Measurements from ENCODE around the gene PCYT1B. TPM values are rescaled to one million over a fixed set of nuclear protein-coding genes. Genes with fewer than 3 reads are reported as not detected.

Gene PCYT1B
- total RNA-seq, 2 experiments from 2014 or later, result not detected

GRCh38 chrX:24693453-24694202 lies 46.5 kb upstream of the PCYT1B start, which contains the start of gene POLA1:
TSS of gene POLA1 (plus strand) at chrX:24693918. CDS start at chrX:24693962, 44 bp downstream.
- intact Hi-C loops (cut with DNase I, micrococcal nuclease), result no loop called here
- Mint-ChIP-seq H3K36me3 (ENCODE audit: low read depth) (no peaks in the 10 kb centered on the region), H3K27ac (peak within 1 kb of the TSS; percentile 51), H3K4me1 (ENCODE audit: low read depth) (peaks cover 19% of the 10 kb centered on the region), H3K27me3 (no peaks in the 10 kb centered on the region), H3K9me3 (no peaks in the 10 kb centered on the region), H3K4me3 (peak within 1 kb of the TSS; percentile 92)
- peak; percentile 18 to 82 (median 40) for DNase-seq
- peak within 1 kb of the TSS; percentile 81 for H3K4me3 ChIP-seq (ENCODE audit: low read length)
- peak; percentile 85 for ATAC-seq (ENCODE audit: poor library complexity)
- no peaks in the 10 kb centered on the region for H3K27me3 ChIP-seq (ENCODE audit: control insufficient read depth in 1 of 2, insufficient read depth in 2 of 2, low read length in 2 of 2)
- H3K36me3 ChIP-seq (ENCODE audit: insufficient read depth, low read length), result no peaks in the 10 kb centered on the region
- POLR2A ChIA-PET, result no interaction called here
- peak within 1 kb of the TSS in 1 of 2 donors; percentile 48 for H3K27ac ChIP-seq (ENCODE audit: low read depth in 1 of 2, low read length in 2 of 2)
- H3K9me3 ChIP-seq (ENCODE audit: control insufficient read depth in 1 of 2, insufficient read depth in 1 of 2, low read length in 2 of 2), result no peaks in the 10 kb centered on the region
- peaks cover 5% of the 10 kb centered on the region for H3K4me1 ChIP-seq (ENCODE audit: insufficient read depth, low read length)
- TF ChIP-seq CTCF (IDR thresholded peaks at IDR 0.05), result no peak
- CTCF ChIA-PET, result no interaction called here

GRCh38 chrX:24692305-24692704 lies 45.2 kb upstream of the PCYT1B start:
- Histone ChIP-seq H3K4me3 (ENCODE audit: low read length) (no peak overlapping the region), H3K27ac (ENCODE audit: low read depth in 1 of 2, low read length in 2 of 2) (no peak overlapping the region), H3K36me3 (ENCODE audit: insufficient read depth, low read length) (no peaks in the 10 kb centered on the region), H3K27me3 (ENCODE audit: control insufficient read depth in 1 of 2, insufficient read depth in 2 of 2, low read length in 2 of 2) (no peaks in the 10 kb centered on the region), H3K4me1 (ENCODE audit: insufficient read depth, low read length) (peaks cover 5% of the 10 kb centered on the region), H3K9me3 (ENCODE audit: control insufficient read depth in 1 of 2, insufficient read depth in 1 of 2, low read length in 2 of 2) (no peaks in the 10 kb centered on the region)
- TF ChIP-seq CTCF (IDR thresholded peaks at IDR 0.05), result no peak
- ChIA-PET POLR2A (no interaction called here), CTCF (no interaction called here)
- intact Hi-C loops (cut with DNase I, micrococcal nuclease), result no loop called here
- peak overlapping the region; percentile 92 for H3K4me3 Mint-ChIP-seq
- DNase-seq (no peak), ATAC-seq (ENCODE audit: poor library complexity) (no peak)
- H3K27me3 Mint-ChIP-seq, result no peaks in the 10 kb centered on the region
- H3K4me1 Mint-ChIP-seq (ENCODE audit: low read depth), result peaks cover 19% of the 10 kb centered on the region
- H3K9me3 Mint-ChIP-seq, result no peaks in the 10 kb centered on the region
- no peaks in the 10 kb centered on the region for H3K36me3 Mint-ChIP-seq (ENCODE audit: low read depth)
- no peak overlapping the region for H3K27ac Mint-ChIP-seq

GRCh38 chrX:24684048-24684447 lies 36.9 kb upstream of the PCYT1B start:
- Mint-ChIP-seq H3K27me3 (peaks cover 5% of the 10 kb centered on the region), H3K36me3 (ENCODE audit: low read depth) (no peaks in the 10 kb centered on the region), H3K4me3 (no peak overlapping the region), H3K4me1 (ENCODE audit: low read depth) (no peaks in the 10 kb centered on the region), H3K27ac (no peak overlapping the region), H3K9me3 (no peaks in the 10 kb centered on the region)
- Histone ChIP-seq H3K36me3 (ENCODE audit: insufficient read depth, low read length) (no peaks in the 10 kb centered on the region), H3K4me3 (ENCODE audit: low read length) (no peak overlapping the region), H3K4me1 (ENCODE audit: insufficient read depth, low read length) (no peaks in the 10 kb centered on the region), H3K27ac (ENCODE audit: low read depth in 1 of 2, low read length in 2 of 2) (no peak overlapping the region), H3K27me3 (ENCODE audit: control insufficient read depth in 1 of 2, insufficient read depth in 2 of 2, low read length in 2 of 2) (no peaks in the 10 kb centered on the region), H3K9me3 (ENCODE audit: control insufficient read depth in 1 of 2, insufficient read depth in 1 of 2, low read length in 2 of 2) (no peaks in the 10 kb centered on the region)
- no peak for TF ChIP-seq CTCF (IDR thresholded peaks at IDR 0.05)
- intact Hi-C loops (cut with DNase I, micrococcal nuclease), result no loop called here
- POLR2A ChIA-PET, result no interaction called here
- DNase-seq (no peak), ATAC-seq (ENCODE audit: poor library complexity) (no peak)
- CTCF ChIA-PET, result no interaction called here
